TTC549 (cell line): ENCODE measurements around the gene CDCA5.

Experiments used
- FAIRE-seq: peaks from 2 replicates; lab custom pipeline; 2012; peaks lifted over from hg19 to GRCh38; lab: Jason Lieb, UNC

The CDCA5 gene

DNA sequence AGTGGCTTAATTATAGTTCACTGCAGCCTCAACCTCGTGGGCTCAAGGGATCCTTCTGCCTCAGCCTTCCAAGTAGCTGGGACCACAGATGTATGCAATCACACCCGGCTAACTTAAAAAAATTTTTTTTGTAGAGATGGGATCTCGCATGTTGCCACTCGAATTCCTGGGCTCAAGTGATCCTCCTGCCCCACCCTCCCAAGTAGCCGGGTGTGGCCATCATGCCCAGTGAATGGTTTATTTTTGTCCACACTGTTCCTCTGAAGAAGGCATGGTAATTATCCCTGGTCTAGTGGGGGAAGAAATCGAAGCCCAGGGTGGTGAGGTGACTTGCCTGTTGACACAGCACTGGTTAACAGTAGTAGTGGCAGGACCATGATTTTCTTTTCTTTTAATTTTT, 40.9 kb downstream of the CDCA5 start:
- no peak for FAIRE-seq

DNA sequence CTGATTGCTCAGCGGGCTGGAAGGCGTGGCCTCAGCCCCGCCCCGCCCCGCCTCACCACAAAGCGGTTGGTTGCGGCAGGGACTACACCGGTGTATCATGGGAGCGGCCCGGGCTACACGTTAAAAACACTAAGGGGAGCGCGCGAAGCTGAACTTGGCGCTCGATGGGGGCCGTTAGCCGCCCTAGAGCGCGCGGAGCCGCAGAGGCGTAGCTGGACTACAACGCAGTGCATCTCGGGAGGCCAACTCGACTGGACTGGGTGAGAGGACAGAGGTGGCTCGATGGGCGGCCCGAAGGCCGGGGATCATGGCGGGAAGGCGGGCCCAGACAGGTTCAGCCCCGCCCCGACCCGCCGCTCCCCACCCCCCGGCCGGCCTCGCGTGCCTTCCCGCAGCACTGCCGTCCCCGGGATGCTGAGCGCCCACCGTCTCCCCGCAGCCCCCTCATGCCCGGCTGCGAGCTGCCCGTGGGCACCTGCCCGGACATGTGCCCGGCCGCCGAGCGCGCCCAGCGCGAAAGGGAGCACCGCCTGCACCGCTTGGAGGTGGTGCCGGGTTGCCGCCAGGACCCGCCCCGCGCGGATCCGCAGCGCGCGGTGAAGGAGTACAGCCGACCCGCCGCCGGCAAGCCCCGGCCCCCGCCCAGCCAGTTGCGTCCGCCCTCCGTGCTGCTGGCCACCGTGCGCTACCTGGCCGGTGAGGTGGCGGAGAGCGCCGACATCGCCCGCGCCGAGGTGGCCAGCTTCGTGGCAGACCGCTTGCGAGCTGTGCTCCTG, 42.8 kb downstream of the CDCA5 start, which contains the start of gene SAC3D1:
TSS of gene SAC3D1 (plus strand) at position 364 of the 776 bp plus-strand sequence. CDS start at position 447, 83 bp downstream.
- peak; percentile 94 for FAIRE-seq

DNA sequence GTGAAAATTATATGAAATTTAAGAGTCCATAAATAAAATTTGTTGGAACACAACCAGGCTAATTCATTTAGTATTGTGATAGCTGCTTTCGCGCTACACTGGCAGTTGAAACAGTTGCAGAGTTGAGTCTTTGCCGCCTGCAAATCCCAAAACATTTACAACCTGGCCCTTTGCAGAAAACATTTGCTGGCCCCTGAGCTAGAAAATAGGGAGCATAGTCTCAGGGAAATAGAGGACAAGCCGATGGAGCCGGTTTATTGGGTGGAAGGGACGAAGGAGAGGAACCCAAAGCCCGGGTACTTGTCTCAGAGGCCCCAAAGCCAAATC, 43.4 kb downstream of the CDCA5 start:
- FAIRE-seq = no peak

DNA sequence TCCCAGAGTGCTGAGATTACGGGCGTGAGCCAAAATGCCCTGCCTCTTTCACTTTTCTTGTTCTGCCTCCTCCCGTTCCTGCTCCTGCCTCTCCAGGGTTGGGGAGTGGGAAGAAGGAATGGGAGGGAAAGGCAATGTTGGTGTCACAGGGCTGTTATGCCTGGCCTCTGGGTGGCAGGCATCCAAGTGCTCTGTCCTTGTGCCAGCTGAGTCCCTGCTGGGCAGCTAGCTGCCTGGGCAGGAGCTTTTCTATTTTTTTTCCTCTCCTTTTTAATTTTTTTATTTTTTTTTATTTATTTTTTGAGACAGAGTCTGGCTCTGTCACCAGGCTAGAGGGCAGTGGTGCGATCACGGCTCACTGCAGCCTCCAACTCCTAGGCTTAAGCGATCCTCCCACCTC, 46.9 kb downstream of the CDCA5 start:
- no peak for FAIRE-seq

DNA sequence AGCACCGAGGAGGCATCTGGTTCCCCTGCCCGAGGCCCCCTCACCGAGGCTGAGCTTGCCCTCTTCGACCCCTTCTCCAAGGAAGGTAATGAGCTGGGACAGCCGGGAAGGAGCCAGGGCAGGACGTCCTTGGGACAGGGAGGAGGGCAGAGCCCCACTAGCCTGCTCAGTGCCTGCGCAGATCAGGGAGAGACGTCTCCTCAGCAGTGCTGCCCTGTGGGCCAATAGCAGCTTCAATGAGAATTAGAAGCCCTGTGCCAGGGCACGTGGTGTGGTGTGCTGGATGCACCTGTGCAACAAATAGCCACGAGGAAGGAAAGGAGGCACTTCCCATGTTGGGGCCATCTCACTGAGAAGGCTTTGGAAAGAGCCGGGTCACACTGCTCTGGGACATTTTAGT, 48.3 kb downstream of the CDCA5 start:
- no peak for FAIRE-seq

DNA sequence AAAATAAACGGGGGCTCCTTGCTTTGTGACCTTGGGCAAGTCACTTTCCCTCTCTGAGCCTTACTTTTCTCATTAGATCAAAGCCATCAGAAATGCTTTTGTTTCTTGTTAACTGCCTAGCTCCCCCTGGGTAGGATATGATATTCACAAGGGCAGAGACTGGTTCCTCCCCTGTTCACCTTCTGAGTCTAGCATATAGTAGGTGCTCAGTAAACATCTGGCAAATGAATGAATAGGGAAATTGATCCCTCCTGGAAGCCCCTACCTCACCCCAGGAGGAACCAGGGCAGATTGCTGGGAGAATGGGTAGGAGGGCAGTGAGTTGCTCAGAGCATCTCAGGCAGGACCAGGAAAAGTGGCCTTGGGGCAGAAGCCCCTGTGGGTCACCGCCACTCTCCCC, 49.4 kb downstream of the CDCA5 start:
- FAIRE-seq = no peak

DNA sequence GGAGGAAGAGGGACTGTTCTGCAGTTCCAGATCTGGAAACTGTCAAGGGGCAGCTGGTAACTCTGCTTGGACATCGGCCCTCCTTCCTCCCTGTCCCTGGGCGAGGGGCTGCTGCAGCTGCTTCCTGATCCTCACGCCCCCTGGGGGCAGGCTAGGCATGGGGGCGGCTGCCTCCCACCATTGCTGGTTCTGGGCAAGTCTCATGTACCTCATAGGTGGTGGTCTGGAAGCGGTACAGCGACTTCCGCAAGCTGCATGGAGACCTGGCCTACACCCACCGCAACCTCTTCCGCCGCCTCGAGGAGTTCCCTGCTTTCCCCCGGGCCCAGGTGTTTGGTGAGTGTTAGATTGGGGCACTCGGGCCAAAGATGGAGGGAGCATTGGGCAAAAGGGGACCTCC, 51.6 kb downstream of the CDCA5 start:
- FAIRE-seq = no peak
